Measurements from ENCODE around the gene NXPH1. TPM values are rescaled to one million over a fixed set of nuclear protein-coding genes. Genes with fewer than 3 reads are reported as not detected.

The NXPH1 gene
- total RNA-seq, 1 donor from 2014 or later = not detected

- DNase-seq (ENCODE audit: low spot score) = no peak
- Mint-ChIP-seq H3K4me3 (ENCODE audit: low read depth) (no peak overlapping the region), H3K27ac (no peak overlapping the region), H3K36me3 (ENCODE audit: low read depth) (no peaks in the 10 kb centered on the region), H3K9me3 (peaks cover 14% of the 10 kb centered on the region), H3K27me3 (ENCODE audit: low read depth) (no peaks in the 10 kb centered on the region), H3K4me1 (ENCODE audit: low read depth) (no peaks in the 10 kb centered on the region)
- intact Hi-C loops (cut with micrococcal nuclease) = no loop called here
These were observed 306.4 kb downstream of the NXPH1 start for GRCh38 chr7:8739837-8740236.

GRCh38 chr7:8742837-8743236 lies 309.4 kb downstream of the NXPH1 start:
- Mint-ChIP-seq H3K4me3 (ENCODE audit: low read depth) (no peak overlapping the region), H3K9me3 (peaks cover 2% of the 10 kb centered on the region), H3K4me1 (ENCODE audit: low read depth) (no peaks in the 10 kb centered on the region), H3K27ac (no peak overlapping the region), H3K27me3 (ENCODE audit: low read depth) (no peaks in the 10 kb centered on the region), H3K36me3 (ENCODE audit: low read depth) (no peaks in the 10 kb centered on the region)
- DNase-seq (ENCODE audit: low spot score) = no peak
- intact Hi-C loops (cut with micrococcal nuclease) = no loop called here

- Mint-ChIP-seq H3K36me3 (ENCODE audit: low read depth) (no peaks in the 10 kb centered on the region), H3K4me1 (ENCODE audit: low read depth) (no peaks in the 10 kb centered on the region), H3K27me3 (ENCODE audit: low read depth) (no peaks in the 10 kb centered on the region), H3K4me3 (ENCODE audit: low read depth) (no peak overlapping the region), H3K27ac (no peak overlapping the region), H3K9me3 (no peaks in the 10 kb centered on the region)
- intact Hi-C loops (cut with micrococcal nuclease) = no loop called here
- DNase-seq (ENCODE audit: low spot score) = no peak
These were observed 313.9 kb downstream of the NXPH1 start for GRCh38 chr7:8747338-8747737.

GRCh38 chr7:8751557-8752231 lies 318.3 kb downstream of the NXPH1 start:
- intact Hi-C loops (cut with micrococcal nuclease) = no loop called here
- no peaks in the 10 kb centered on the region for H3K4me1 Mint-ChIP-seq (ENCODE audit: low read depth)
- DNase-seq (ENCODE audit: low spot score) = no peak
- no peaks in the 10 kb centered on the region for H3K27me3 Mint-ChIP-seq (ENCODE audit: low read depth)
- H3K27ac Mint-ChIP-seq = no peak overlapping the region
- no peaks in the 10 kb centered on the region for H3K36me3 Mint-ChIP-seq (ENCODE audit: low read depth)
- no peaks in the 10 kb centered on the region for H3K9me3 Mint-ChIP-seq
- H3K4me3 Mint-ChIP-seq (ENCODE audit: low read depth) = no peak overlapping the region

GRCh38 chr7:8753355-8753754 lies 319.9 kb downstream of the NXPH1 start:
- no peak for DNase-seq (ENCODE audit: low spot score)
- H3K4me1 Mint-ChIP-seq (ENCODE audit: low read depth) = no peaks in the 10 kb centered on the region
- no peaks in the 10 kb centered on the region for H3K36me3 Mint-ChIP-seq (ENCODE audit: low read depth)
- no peak overlapping the region for H3K27ac Mint-ChIP-seq
- no peaks in the 10 kb centered on the region for H3K9me3 Mint-ChIP-seq
- H3K4me3 Mint-ChIP-seq (ENCODE audit: low read depth) = no peak overlapping the region
- H3K27me3 Mint-ChIP-seq (ENCODE audit: low read depth) = no peaks in the 10 kb centered on the region
- intact Hi-C loops (cut with micrococcal nuclease) = no loop called here

GRCh38 chr7:8761731-8762130 lies 328.3 kb downstream of the NXPH1 start:
- Mint-ChIP-seq H3K4me3 (ENCODE audit: low read depth) (no peak overlapping the region), H3K9me3 (no peaks in the 10 kb centered on the region), H3K27me3 (ENCODE audit: low read depth) (no peaks in the 10 kb centered on the region), H3K36me3 (ENCODE audit: low read depth) (no peaks in the 10 kb centered on the region), H3K4me1 (ENCODE audit: low read depth) (no peaks in the 10 kb centered on the region), H3K27ac (no peak overlapping the region)
- intact Hi-C loops (cut with micrococcal nuclease) = no loop called here
- no peak for DNase-seq (ENCODE audit: low spot score)

- DNase-seq (ENCODE audit: low spot score) = no peak
- Mint-ChIP-seq H3K27me3 (ENCODE audit: low read depth) (no peaks in the 10 kb centered on the region), H3K4me1 (ENCODE audit: low read depth) (no peaks in the 10 kb centered on the region), H3K9me3 (no peaks in the 10 kb centered on the region), H3K36me3 (ENCODE audit: low read depth) (no peaks in the 10 kb centered on the region), H3K27ac (no peak overlapping the region), H3K4me3 (ENCODE audit: low read depth) (no peak overlapping the region)
- intact Hi-C loops (cut with micrococcal nuclease) = no loop called here
These were observed 329.4 kb downstream of the NXPH1 start for GRCh38 chr7:8762803-8763202.

GRCh38 chr7:8765374-8765773 lies 332.0 kb downstream of the NXPH1 start:
- Mint-ChIP-seq H3K9me3 (no peaks in the 10 kb centered on the region), H3K27me3 (ENCODE audit: low read depth) (no peaks in the 10 kb centered on the region), H3K36me3 (ENCODE audit: low read depth) (no peaks in the 10 kb centered on the region), H3K4me1 (ENCODE audit: low read depth) (no peaks in the 10 kb centered on the region), H3K27ac (no peak overlapping the region), H3K4me3 (ENCODE audit: low read depth) (no peak overlapping the region)
- intact Hi-C loops (cut with micrococcal nuclease) = no loop called here
- no peak for DNase-seq (ENCODE audit: low spot score)

GRCh38 chr7:8773518-8773917 lies 340.1 kb downstream of the NXPH1 start:
- Mint-ChIP-seq H3K27ac (no peak overlapping the region), H3K4me1 (ENCODE audit: low read depth) (no peaks in the 10 kb centered on the region)
- intact Hi-C loops (cut with micrococcal nuclease) = no loop called here

GRCh38 chr7:8778459-8778858 lies 345.1 kb downstream of the NXPH1 start:
- H3K27me3 Mint-ChIP-seq (ENCODE audit: low read depth) = no peaks in the 10 kb centered on the region
- intact Hi-C loops (cut with micrococcal nuclease) = no loop called here
- H3K36me3 Mint-ChIP-seq (ENCODE audit: low read depth) = no peaks in the 10 kb centered on the region
- no peak for DNase-seq (ENCODE audit: low spot score)
- H3K27ac Mint-ChIP-seq = no peak overlapping the region
- H3K9me3 Mint-ChIP-seq = peaks cover 11% of the 10 kb centered on the region
- H3K4me1 Mint-ChIP-seq (ENCODE audit: low read depth) = no peaks in the 10 kb centered on the region
- no peak overlapping the region for H3K4me3 Mint-ChIP-seq (ENCODE audit: low read depth)

More at GRCh38 chr7:8773518-8773917, 340.1 kb downstream of the NXPH1 start:
- Mint-ChIP-seq H3K27me3 (ENCODE audit: low read depth) (no peaks in the 10 kb centered on the region), H3K4me3 (ENCODE audit: low read depth) (no peak overlapping the region), H3K9me3 (peaks cover 18% of the 10 kb centered on the region), H3K36me3 (ENCODE audit: low read depth) (no peaks in the 10 kb centered on the region)
- no peak for DNase-seq (ENCODE audit: low spot score)

- no peak overlapping the region for H3K4me3 Mint-ChIP-seq (ENCODE audit: low read depth)
- H3K9me3 Mint-ChIP-seq = peaks cover under 1% of the 10 kb centered on the region
- H3K27ac Mint-ChIP-seq = no peak overlapping the region
- intact Hi-C loops (cut with micrococcal nuclease) = no loop called here
- no peaks in the 10 kb centered on the region for H3K27me3 Mint-ChIP-seq (ENCODE audit: low read depth)
- DNase-seq (ENCODE audit: low spot score) = no peak
- no peaks in the 10 kb centered on the region for H3K36me3 Mint-ChIP-seq (ENCODE audit: low read depth)
- H3K4me1 Mint-ChIP-seq (ENCODE audit: low read depth) = no peaks in the 10 kb centered on the region
These were observed 347.8 kb downstream of the NXPH1 start for GRCh38 chr7:8781166-8781565.

GRCh38 chr7:8783229-8783628 lies 349.8 kb downstream of the NXPH1 start:
- H3K4me3 Mint-ChIP-seq (ENCODE audit: low read depth) = no peak overlapping the region
- no peaks in the 10 kb centered on the region for H3K9me3 Mint-ChIP-seq
- intact Hi-C loops (cut with micrococcal nuclease) = no loop called here
- no peaks in the 10 kb centered on the region for H3K27me3 Mint-ChIP-seq (ENCODE audit: low read depth)
- no peak for DNase-seq (ENCODE audit: low spot score)
- H3K4me1 Mint-ChIP-seq (ENCODE audit: low read depth) = no peaks in the 10 kb centered on the region
- no peak overlapping the region for H3K27ac Mint-ChIP-seq
- H3K36me3 Mint-ChIP-seq (ENCODE audit: low read depth) = no peaks in the 10 kb centered on the region

- Mint-ChIP-seq H3K9me3 (no peaks in the 10 kb centered on the region), H3K27me3 (ENCODE audit: low read depth) (no peaks in the 10 kb centered on the region), H3K4me1 (ENCODE audit: low read depth) (no peaks in the 10 kb centered on the region), H3K36me3 (ENCODE audit: low read depth) (no peaks in the 10 kb centered on the region), H3K27ac (no peak overlapping the region), H3K4me3 (ENCODE audit: low read depth) (no peak overlapping the region)
- intact Hi-C loops (cut with micrococcal nuclease) = no loop called here
- no peak for DNase-seq (ENCODE audit: low spot score)
These were observed 351.7 kb downstream of the NXPH1 start for GRCh38 chr7:8785081-8785480.

- Mint-ChIP-seq H3K36me3 (ENCODE audit: low read depth) (no peaks in the 10 kb centered on the region), H3K4me1 (ENCODE audit: low read depth) (no peaks in the 10 kb centered on the region), H3K27ac (no peak overlapping the region), H3K4me3 (ENCODE audit: low read depth) (no peak overlapping the region), H3K27me3 (ENCODE audit: low read depth) (no peaks in the 10 kb centered on the region), H3K9me3 (peaks cover 25% of the 10 kb centered on the region)
- intact Hi-C loops (cut with micrococcal nuclease) = no loop called here
- DNase-seq (ENCODE audit: low spot score) = no peak
These were observed 367.6 kb downstream of the NXPH1 start for GRCh38 chr7:8800986-8801385.
